K562 (cell line): Measurements from ENCODE around the gene JUND. TPM values are rescaled to one million over a fixed set of nuclear protein-coding genes. Genes with fewer than 3 reads are reported as not detected.
A peak's percentile ranks its signal among the peaks of the same experiment; 100 is the strongest.

ENCODE experiments used
- HNRNPUL1 ChIP-seq: fragments of 200-400 bp; formaldehyde crosslinking; IDR thresholded peaks from 2 replicates; pipeline ENCODE4 v1.6.1; 2017; ENCODE audit warnings: low read length
- MAFF ChIP-seq: IDR thresholded peaks from 2 replicates; pipeline ENCODE4 v1.6.1; 2012; ENCODE audit warnings: low read length, improper control_type of control experiment
- MAFK ChIP-seq: IDR thresholded peaks from 2 replicates; pipeline ENCODE4 v1.6.1; 2011; ENCODE audit warnings: low read length, improper control_type of control experiment
- RBBP5 ChIP-seq: fragments of 200-600 bp; sonication (generic); IDR thresholded peaks from 2 replicates; pipeline ENCODE4 v1.6.1; 2012; ENCODE audit warnings: borderline replicate concordance, mild to moderate bottlenecking, low read length, control low read depth, inconsistent platforms; ENCODE audit not compliant: insufficient read depth, poor library complexity, severe bottlenecking
- SRSF1 ChIP-seq: fragments of 200-400 bp; formaldehyde crosslinking; IDR thresholded peaks from 2 replicates; pipeline ENCODE4 v1.6.1; 2017; ENCODE audit warnings: mild to moderate bottlenecking, low read depth, low read length, moderate library complexity
- U2AF1 ChIP-seq: fragments of 200-400 bp; formaldehyde crosslinking; optimal IDR thresholded peaks from 2 replicates; pipeline ENCODE3; 2017; ENCODE audit warnings: mild to moderate bottlenecking, low read depth, low read length, moderate library complexity
- ZNF23 ChIP-seq: fragments of 250-450 bp; sonication (Bioruptor Pico); IDR thresholded peaks from 2 replicates; pipeline ENCODE4 v1.4.0; 2020; ENCODE audit warnings: mild to moderate bottlenecking
- ZNF644 ChIP-seq: fragments of 200-800 bp; sonication (Bioruptor generic); IDR thresholded peaks from 2 replicates; pipeline ENCODE4 v1.6.1; 2016; ENCODE audit warnings: low read depth, missing genetic modification characterization, missing compliant biosample characterization
- ZNF77 ChIP-seq: fragments of 250-450 bp; sonication (Bioruptor Pico); IDR thresholded peaks from 2 replicates; pipeline ENCODE4 v1.5.0; 2020
- polyA plus RNA-seq, 8 experiments: library from polyadenylated mRNA; depleted of rRNA in 4 of 8; stranded (reverse) in 5 of 8; unstranded in 3 of 8; fragments of >200 nt; fragmentation: Nextera tagmentation in 2 of 8; fragmentation: Illumina TruSeq in 1 of 8; extraction: Ambion mirVana in 2 of 8; extraction: Trizol in 1 of 8; gene quantifications; 2 replicates each; pipeline versions ENCODE4 v1.2.1 to v1.2.3, GENCODE V29; 2011 to 2014; ENCODE audit warnings: inconsistent platforms in 1 of 8, missing spikeins in 1 of 8
- total RNA-seq, 7 experiments: library from RNA; depleted of rRNA in 6 of 7; stranded (reverse); fragments of >200 nt in 6 of 7; fragmentation: Illumina TruSeq in 2 of 7; extraction: Trizol in 2 of 7; gene quantifications; 2 replicates each; pipeline versions ENCODE4 v1.2.1 to v1.2.3, GENCODE V29; 2011 to 2021; ENCODE audit warnings: low replicate concordance in 1 of 7
- TF ChIP-seq, protein P1 (sequence below): fragments of 250-450 bp; sonication (Bioruptor Pico); IDR thresholded peaks from 2 replicates; pipeline ENCODE4 v1.8.0; 2022; ENCODE audit warnings: moderate library complexity, mild to moderate bottlenecking, inconsistent platforms
- TF ChIP-seq, protein P2 (sequence below): sonication (generic); formaldehyde crosslinking; IDR thresholded peaks from 2 replicates; pipeline ENCODE4 v1.8.1; 2023; ENCODE audit warnings: mild to moderate bottlenecking, missing genetic modification reagents
- TF ChIP-seq, protein P3 (sequence below): fragments of 150-350 bp; IDR thresholded peaks from 2 replicates; pipeline ENCODE4 v1.6.1; 2014; ENCODE audit warnings: low read depth, mild to moderate bottlenecking, low read length, borderline replicate concordance

The JUND gene
- total and polyA plus RNA-seq, 9 of the 15 experiments (the other 6 are each of a cell fraction or from before 2014, with no cell fraction given): 6.4 to 286 (median 42.3) TPM

DNA sequence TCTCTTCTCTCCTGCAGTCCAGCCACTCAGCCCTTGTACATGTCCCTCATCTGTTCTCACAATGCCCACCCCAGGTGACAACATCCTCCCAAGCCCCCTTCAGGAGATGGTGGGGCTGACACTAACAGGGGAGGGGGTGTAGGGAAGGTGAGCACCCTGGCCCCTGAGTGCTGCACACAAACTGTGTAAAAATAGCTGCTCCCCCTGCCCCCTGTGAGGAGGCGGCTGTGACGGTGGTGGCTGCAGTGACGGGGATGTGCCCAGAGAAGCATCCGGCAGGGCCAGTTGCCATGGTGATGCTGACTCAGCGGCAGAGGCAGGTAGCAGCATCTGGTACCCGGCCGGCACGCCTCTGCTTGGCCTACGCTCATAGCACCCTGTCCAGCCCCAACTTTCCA lies 13.0 kb upstream of the JUND start (continued):
- TF ChIP-seq ZNF23 (CRISPR knock-in tag) (no peak), SRSF1 (no peak), ZNF644 (tag) (no peak), RBBP5 (peak; percentile 27), MAFK (peak; percentile 72), HNRNPUL1 (no peak), ZNF77 (CRISPR knock-in tag) (no peak), U2AF1 (no peak), MAFF (peak; percentile 26; the same call in 1 of the 2 replicates)
- TF ChIP-seq, protein P1, sequence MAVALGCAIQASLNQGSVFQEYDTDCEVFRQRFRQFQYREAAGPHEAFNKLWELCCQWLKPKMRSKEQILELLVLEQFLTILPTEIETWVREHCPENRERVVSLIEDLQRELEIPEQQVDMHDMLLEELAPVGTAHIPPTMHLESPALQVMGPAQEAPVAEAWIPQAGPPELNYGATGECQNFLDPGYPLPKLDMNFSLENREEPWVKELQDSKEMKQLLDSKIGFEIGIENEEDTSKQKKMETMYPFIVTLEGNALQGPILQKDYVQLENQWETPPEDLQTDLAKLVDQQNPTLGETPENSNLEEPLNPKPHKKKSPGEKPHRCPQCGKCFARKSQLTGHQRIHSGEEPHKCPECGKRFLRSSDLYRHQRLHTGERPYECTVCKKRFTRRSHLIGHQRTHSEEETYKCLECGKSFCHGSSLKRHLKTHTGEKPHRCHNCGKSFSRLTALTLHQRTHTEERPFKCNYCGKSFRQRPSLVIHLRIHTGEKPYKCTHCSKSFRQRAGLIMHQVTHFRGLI (CRISPR knock-in tag): no peak
- TF ChIP-seq, protein P2, sequence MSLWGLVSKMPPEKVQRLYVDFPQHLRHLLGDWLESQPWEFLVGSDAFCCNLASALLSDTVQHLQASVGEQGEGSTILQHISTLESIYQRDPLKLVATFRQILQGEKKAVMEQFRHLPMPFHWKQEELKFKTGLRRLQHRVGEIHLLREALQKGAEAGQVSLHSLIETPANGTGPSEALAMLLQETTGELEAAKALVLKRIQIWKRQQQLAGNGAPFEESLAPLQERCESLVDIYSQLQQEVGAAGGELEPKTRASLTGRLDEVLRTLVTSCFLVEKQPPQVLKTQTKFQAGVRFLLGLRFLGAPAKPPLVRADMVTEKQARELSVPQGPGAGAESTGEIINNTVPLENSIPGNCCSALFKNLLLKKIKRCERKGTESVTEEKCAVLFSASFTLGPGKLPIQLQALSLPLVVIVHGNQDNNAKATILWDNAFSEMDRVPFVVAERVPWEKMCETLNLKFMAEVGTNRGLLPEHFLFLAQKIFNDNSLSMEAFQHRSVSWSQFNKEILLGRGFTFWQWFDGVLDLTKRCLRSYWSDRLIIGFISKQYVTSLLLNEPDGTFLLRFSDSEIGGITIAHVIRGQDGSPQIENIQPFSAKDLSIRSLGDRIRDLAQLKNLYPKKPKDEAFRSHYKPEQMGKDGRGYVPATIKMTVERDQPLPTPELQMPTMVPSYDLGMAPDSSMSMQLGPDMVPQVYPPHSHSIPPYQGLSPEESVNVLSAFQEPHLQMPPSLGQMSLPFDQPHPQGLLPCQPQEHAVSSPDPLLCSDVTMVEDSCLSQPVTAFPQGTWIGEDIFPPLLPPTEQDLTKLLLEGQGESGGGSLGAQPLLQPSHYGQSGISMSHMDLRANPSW (CRISPR knock-in tag): no peak
- TF ChIP-seq, protein P3, sequence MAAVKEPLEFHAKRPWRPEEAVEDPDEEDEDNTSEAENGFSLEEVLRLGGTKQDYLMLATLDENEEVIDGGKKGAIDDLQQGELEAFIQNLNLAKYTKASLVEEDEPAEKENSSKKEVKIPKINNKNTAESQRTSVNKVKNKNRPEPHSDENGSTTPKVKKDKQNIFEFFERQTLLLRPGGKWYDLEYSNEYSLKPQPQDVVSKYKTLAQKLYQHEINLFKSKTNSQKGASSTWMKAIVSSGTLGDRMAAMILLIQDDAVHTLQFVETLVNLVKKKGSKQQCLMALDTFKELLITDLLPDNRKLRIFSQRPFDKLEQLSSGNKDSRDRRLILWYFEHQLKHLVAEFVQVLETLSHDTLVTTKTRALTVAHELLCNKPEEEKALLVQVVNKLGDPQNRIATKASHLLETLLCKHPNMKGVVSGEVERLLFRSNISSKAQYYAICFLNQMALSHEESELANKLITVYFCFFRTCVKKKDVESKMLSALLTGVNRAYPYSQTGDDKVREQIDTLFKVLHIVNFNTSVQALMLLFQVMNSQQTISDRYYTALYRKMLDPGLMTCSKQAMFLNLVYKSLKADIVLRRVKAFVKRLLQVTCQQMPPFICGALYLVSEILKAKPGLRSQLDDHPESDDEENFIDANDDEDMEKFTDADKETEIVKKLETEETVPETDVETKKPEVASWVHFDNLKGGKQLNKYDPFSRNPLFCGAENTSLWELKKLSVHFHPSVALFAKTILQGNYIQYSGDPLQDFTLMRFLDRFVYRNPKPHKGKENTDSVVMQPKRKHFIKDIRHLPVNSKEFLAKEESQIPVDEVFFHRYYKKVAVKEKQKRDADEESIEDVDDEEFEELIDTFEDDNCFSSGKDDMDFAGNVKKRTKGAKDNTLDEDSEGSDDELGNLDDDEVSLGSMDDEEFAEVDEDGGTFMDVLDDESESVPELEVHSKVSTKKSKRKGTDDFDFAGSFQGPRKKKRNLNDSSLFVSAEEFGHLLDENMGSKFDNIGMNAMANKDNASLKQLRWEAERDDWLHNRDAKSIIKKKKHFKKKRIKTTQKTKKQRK: no peak
